GM06990 (cell line): ENCODE measurements around the gene LIN28B.
A peak's percentile ranks its signal among the peaks of the same experiment; 100 is the strongest.
"Not testable (repeated sequence)": the region's sequence is repeated elsewhere in the genome, so short reads cannot be mapped to it uniquely, and the experiment has no call there.

Experiments
- DNase-seq: peaks from one replicate; pipeline ENCODE4 v3.0.0-alpha.2; 2011; ENCODE audit not compliant: insufficient read length; ENCODE audit errors: extremely low read depth
- H3K27me3 ChIP-seq: replicated peaks from 2 replicates; pipeline ENCODE4 v1.6.0; 2011; ENCODE audit warnings: low read length; ENCODE audit not compliant: control insufficient read depth, insufficient read depth
- H3K36me3 ChIP-seq: 2 replicates; pipeline ENCODE4 v1.5.1; 2011; ENCODE audit warnings: low read length; ENCODE audit not compliant: control insufficient read depth, insufficient read depth
- H3K4me3 ChIP-seq: replicated peaks from 2 replicates; pipeline ENCODE4 v1.5.1; 2011; ENCODE audit warnings: low read depth, mild to moderate bottlenecking, control low read depth, low read length
- TF ChIP-seq, protein P1 (sequence below): IDR thresholded peaks from 2 replicates; pipeline ENCODE4 v1.5.1; 2011; ENCODE audit warnings: low read length, control low read depth, mild to moderate bottlenecking, inconsistent platforms; ENCODE audit not compliant: insufficient read depth, poor library complexity, severe bottlenecking

The LIN28B gene

DNA sequence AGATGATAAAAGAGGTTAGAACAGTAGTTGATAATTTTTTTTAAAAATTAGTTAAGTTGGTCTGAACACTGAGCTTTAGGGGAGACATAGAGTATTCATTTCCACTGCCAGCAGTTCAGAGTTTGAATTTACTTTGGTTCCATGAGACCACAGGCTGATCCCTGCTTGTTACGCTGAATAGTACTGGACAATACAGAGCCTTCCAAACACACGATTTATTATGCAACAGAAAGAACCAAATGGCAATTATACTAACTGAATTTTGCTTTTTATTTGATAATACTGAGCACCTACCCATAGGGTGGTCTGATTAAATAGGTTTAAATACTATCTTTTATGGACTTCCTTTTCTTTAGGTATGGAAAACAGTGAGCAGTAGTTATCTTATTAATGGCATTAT, 111.5 kb downstream of the LIN28B start:
- no peaks in the 10 kb centered on the region for H3K36me3 ChIP-seq
- H3K27me3 ChIP-seq, result no peaks in the 10 kb centered on the region; the same call in 1 of the 2 replicates
- TF ChIP-seq, protein P1, sequence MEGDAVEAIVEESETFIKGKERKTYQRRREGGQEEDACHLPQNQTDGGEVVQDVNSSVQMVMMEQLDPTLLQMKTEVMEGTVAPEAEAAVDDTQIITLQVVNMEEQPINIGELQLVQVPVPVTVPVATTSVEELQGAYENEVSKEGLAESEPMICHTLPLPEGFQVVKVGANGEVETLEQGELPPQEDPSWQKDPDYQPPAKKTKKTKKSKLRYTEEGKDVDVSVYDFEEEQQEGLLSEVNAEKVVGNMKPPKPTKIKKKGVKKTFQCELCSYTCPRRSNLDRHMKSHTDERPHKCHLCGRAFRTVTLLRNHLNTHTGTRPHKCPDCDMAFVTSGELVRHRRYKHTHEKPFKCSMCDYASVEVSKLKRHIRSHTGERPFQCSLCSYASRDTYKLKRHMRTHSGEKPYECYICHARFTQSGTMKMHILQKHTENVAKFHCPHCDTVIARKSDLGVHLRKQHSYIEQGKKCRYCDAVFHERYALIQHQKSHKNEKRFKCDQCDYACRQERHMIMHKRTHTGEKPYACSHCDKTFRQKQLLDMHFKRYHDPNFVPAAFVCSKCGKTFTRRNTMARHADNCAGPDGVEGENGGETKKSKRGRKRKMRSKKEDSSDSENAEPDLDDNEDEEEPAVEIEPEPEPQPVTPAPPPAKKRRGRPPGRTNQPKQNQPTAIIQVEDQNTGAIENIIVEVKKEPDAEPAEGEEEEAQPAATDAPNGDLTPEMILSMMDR, result no peak
- H3K4me3 ChIP-seq, result no peak overlapping the region
- no peak for DNase-seq

DNA sequence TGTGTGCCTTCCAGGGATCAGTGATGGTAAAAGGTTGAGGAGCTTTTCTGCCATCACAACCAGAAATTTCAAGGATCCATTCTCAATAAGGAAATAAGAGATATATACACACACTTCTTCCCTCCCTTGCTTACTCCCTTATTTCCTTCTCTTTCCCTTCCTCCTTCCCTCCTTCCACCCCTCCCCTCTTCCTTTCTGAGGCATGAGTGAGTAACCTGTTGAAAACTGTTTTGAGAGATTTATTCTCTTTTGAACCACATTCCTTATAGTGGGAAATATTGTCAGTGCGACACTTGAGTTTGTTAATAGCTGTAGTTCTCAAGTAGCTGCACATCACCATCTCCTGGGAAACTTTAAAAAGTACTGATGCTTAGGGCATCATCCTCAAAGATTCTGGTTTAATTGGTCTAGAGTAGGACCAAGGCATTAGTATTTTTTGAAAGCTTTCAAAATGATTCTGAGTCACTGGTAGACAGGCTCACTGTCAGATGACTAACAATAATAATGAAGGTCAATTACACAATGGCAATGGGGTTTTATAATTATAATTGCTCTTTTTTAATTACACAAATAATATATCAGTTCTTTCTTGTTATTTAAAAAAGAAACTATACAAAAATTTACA, 113.0 kb downstream of the LIN28B start:
- no peaks in the 10 kb centered on the region for H3K36me3 ChIP-seq
- no peak for DNase-seq
- TF ChIP-seq, protein P1, result no peak
- no peak overlapping the region for H3K4me3 ChIP-seq
- H3K27me3 ChIP-seq, result no peaks in the 10 kb centered on the region; the same call in 1 of the 2 replicates

GRCh38 chr6:105072798-105073199, 115.9 kb downstream of the LIN28B start:
- H3K27me3 ChIP-seq, result no peaks in the 10 kb centered on the region; the same call in 1 of the 2 replicates
- no peak for DNase-seq
- H3K4me3 ChIP-seq, result no peak overlapping the region
- no peaks in the 10 kb centered on the region for H3K36me3 ChIP-seq
- TF ChIP-seq, protein P1, result no peak

DNA sequence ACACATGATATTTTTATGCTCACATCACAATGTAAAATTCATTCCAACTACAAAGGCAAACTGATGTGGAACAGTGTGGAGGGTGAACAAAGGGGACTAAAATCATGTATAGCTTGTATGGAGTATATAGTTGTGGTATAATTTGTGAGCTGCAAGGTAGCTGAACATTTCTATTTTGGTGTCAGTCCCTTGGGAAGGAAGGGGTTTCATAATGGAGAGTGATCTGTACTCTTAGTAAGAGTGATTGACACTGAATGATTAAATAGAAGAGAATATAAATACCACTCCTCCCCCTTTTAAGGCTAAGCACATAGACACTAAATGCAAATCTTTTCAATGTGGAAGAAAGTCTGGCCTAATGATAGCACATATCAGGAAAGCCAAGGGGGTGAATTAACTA, 118.3 kb downstream of the LIN28B start:
- Histone ChIP-seq H3K4me3 (no peak overlapping the region), H3K36me3 (no peaks in the 10 kb centered on the region), H3K27me3 (no peaks in the 10 kb centered on the region; the same call in 1 of the 2 replicates)
- no peak for DNase-seq
- TF ChIP-seq, protein P1, result no peak

GRCh38 chr6:105076418-105076817, 119.5 kb downstream of the LIN28B start:
- not testable (repeated sequence) for H3K27me3 ChIP-seq, H3K36me3 ChIP-seq, DNase-seq, H3K4me3 ChIP-seq

DNA sequence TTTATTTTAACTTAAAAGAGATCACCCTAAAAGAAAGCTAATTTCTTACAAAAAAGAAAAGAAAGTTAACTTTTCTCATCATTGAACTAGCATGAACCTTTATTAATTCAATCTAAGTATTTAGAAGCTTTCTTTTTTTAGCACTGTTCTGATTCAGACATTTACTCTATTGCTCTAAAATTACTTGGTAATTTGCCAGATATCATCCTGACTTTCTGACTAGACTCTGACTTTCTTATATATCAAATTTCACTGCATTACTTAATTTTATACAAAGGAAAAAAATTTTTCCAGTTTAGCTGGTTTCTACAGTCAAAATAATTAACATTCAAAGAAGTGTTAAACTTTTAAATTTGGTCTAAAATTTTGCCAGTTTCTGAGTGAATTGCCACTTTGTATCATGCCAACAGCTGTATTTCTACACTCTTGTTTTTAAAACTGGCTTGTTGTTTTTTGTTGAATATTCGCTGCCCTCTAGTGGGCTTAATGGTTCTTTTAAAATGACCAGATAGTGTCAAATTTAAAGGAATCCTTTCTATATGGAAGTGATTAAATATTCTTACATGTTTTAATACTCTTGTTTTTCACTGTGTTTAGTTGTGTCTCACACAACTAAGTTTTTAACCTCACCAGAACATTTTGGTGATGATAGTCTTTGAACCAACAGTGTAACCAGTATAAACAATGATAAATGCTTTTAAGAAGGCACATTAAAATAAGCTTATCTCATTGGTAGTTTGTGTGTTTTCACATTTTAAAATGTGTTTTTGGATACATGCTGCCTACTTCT, 120.9 kb downstream of the LIN28B start:
- no peaks in the 10 kb centered on the region for H3K27me3 ChIP-seq
- H3K36me3 ChIP-seq, result no peaks in the 10 kb centered on the region
- H3K4me3 ChIP-seq, result no peak overlapping the region
- no peak for DNase-seq
- TF ChIP-seq, protein P1, result peak; percentile 33
